Activated naive CD4-positive, alpha-beta T cell (primary cell): ENCODE results near the gene RABGGTB.
"Not testable (repeated sequence)": the region's sequence is repeated elsewhere in the genome, so short reads cannot be mapped to it uniquely, and the experiment has no call there.

Experiments used
- DNase-seq, 4 experiments: peaks; one replicate each; lab custom pipeline; 2025; lab: John Stamatoyannopoulos, UW

RABGGTB gene

DNA sequence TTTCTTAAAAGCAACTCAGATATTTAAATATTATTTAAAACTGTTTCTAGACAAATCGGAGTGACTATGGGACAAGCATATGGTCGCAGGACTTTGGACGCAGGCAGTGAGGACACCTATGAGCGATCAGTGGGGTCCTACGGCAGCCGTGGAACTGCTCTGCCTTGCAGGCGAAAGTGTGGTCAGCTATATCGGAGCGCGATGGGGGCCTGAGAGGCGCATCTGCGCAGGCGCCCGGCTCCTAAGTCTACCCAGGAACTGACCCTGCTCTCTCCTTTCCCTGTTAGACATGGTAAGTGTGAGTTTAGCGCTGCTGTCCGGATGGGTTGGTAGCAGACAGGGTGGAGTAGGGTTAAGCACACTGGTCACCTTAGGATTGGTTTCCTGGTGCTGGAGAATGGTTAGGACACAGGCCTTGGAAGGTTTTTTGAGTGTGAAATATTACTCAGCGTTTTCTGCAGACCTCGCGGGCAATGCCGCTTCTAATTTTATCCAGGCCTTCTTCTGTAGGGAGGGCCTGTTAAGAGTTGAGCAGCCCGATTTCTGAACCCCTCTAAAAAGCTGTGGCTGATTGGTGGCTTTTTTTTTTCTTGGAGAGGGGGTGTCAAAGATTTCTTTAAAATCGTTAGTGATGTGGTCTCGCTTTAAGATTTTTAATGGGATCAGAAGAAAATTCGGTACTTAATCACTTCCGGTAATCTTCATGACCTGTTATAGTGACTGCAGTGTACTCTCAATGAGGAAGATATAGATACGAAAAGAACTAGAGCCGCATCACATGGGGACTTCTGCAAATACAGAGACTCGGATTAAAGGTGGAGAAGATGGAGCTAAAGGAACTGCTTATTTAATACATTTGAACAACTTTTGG, at the start of gene RABGGTB:
Gene RABGGTB, plus strand, starts transcription at position 274 of the 871 bp plus-strand sequence. Its CDS starts 16 bp downstream, at position 290.
- DNase-seq = peak; percentile 73 to 88 (median 84)

DNA sequence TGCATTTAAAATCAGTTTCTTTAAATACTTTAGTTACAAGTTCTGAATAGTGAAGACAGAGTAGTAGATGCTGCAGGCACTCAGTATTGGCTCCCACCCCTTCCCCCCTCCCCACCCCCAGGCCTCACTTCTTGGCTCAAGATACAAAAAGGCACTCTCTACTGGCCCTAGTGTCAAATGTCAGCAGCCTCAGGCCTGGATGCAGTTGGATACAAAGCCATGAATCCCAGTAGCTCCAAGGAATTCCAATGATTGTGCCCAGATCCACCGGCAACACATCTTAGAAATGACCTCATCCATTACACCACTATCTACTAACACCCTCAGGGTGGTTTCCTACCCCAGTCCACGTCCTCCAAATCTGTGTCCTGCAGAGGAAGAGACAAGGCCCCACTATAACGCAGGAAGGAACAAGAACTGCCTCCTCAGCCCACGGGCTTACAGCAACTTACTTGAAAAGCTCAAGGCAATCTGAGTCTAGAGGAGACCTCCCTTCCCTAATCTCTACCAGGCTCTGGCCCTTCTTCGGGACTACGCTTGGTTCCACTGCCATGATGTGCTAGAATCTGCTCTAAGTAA, 43.9 kb upstream of the RABGGTB start:
- DNase-seq = no peak

DNA sequence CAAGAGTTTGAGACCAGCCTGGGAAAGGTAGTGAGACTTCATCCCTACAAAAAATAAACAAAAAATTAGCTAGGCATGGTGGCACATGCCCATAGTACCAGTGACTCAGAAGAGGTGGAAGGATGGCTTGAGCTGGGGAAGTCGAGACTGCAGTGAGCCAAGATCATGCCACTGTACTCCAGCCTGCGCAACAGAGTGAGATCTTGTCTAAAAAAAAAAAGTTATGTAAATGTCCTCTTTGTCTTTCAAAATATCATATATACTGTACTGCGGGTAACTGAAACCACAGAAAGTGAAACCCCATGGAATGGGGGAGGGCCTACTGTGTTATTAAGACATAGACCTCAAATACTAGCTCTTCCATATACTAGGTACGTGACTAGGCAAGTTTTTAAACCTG, 40.8 kb upstream of the RABGGTB start:
- no peak for DNase-seq

DNA sequence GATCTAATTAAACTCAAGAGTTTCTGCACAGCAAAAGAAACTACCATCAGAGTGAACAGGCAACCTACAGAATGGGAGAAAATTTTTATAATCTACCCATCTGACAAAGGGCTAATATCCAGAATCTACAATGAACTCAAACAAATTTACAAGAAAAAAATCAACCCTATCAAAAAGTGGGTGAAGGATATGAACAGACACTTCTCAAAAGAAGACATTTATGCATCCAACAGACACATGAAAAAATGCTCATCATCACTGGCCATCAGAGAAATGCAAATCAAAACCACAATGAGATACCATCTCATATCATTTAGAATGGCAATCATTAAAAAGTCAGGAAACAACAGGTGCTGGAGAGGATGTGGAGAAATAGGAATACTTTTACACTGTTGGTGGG, 28.8 kb upstream of the RABGGTB start:
- not testable (repeated sequence) for DNase-seq

DNA sequence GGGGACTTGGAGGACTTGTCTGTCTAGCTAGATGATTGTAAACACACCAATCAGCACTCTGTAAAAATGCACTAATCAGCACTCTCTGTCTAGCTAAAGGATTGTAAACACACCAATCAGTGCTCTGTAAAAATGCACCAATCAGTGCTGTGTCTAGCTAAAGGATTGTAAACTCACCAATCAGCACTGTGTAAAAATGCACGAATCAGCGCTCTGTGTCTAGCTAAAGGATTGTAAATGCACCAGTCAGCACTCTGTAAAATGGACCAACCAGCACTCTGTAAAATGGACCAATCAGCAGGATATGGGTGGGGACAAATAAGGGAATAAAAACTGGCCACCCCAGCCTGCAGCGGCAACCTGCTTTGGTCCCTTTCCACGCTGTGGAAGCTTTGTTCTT, 27.5 kb upstream of the RABGGTB start:
- not testable (repeated sequence) for DNase-seq

DNA sequence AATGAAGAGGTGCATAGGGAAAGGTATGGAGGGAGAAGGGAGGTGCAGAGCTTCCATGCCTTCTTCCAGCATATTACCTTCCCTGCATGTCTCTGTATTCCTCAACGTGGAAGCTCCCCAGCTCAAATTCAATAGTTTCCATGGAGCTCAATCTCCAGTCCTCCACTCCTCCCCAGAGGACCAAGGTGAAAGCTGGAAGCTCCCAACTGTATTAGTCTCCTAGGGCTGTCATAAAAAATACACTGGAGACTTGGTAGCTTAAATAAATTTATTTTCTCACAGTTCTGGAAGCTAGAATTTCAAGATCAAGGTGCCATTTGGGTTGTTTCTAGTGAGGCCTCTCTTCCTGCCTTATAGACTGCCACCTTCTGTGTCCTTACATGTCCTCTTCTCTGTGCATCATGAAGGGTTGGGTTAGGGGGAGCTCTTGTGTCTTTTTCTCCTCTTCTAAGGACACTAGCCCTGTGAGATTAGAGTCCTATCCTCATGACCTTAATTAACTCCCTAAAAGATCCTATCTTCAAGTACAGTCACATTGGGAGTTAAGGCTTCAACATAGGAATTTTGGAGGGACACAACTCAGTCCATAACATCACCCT, 21.9 kb upstream of the RABGGTB start:
- no peak for DNase-seq

DNA sequence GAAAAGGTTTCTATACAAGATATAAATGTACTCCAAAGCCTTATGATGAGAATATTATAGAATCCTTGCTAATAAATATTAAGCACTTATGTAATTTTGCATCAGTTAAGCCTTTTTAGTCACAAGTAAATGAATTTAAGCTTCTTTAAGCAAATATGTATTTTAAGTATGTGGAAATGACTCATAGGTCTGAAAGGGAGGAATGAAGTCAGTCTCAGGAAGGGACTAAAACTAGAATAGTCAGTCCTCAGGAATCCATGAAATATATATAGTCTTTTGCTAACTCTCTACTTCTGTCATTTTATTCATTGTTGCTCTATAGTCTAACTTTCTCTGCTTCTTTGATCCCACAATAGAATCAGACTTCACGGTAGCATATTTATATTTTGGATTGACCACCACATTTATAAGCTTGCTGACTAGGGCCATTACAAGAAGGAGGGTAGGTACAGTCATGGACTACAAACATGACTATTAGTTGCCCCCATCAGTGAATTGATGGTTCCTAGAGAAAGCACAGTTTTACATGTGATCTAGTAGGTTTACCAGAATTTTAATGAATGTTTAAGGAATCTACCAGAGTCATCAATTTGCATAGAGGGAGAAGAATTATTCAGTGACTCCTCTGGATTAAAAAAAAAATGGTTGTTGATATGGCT, 20.2 kb upstream of the RABGGTB start:
- DNase-seq = no peak

DNA sequence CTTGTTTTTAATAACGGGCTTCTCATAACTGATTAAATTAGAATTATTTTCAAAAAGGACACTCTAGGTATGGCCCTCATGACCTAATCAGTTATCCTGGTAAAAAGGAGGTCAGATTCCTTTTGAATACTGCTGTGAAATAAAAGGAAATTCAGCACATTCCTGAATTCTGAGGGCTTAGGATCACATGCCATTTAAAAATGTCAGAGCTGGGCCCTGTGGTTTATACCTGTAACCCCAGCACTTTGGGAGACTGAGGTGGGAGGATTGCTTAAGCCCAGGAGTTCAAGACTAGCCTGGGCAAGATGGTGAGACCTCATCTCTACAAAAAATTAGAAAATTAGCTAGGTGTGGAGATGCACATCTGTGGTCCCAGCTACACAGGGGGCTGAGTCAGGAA, 18.0 kb upstream of the RABGGTB start:
- DNase-seq = no peak

DNA sequence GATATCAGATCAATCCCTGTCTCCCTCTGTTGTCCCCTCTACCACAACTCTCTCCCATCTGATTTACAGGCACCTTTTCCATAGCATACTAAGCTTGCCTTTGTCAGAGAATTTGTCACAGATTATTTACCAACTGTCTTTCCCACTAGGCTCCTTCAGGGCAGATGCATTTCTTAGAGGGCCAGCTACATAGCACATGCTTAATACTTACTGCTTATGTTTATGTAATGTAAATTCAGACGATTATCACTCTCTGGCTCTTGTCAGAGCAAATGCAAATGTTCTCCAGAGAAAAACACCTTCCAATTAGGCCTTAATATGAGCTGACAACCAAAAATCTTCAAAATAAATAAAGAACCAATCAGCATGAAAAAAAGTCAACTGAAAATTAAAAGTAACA, 15.3 kb upstream of the RABGGTB start:
- no peak for DNase-seq

DNA sequence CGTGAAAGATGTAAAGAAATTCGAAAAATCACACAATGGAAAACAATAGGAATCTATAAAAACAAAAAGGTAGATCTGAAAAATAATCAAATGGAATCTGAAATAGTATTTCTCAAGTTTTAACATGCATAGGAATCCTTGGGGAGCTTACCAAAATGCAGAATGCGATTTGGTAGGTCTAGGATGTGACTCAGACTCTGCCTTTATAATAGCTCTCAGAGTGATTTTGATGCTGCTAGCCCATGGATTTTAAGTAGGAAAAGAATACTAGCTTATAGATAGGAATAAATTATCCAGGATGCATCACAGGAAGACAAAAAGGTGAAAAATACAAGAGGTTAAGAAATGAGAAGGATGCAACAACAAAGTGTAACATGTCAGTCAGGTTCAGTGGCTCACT, 14.1 kb upstream of the RABGGTB start:
- DNase-seq = no peak

DNA sequence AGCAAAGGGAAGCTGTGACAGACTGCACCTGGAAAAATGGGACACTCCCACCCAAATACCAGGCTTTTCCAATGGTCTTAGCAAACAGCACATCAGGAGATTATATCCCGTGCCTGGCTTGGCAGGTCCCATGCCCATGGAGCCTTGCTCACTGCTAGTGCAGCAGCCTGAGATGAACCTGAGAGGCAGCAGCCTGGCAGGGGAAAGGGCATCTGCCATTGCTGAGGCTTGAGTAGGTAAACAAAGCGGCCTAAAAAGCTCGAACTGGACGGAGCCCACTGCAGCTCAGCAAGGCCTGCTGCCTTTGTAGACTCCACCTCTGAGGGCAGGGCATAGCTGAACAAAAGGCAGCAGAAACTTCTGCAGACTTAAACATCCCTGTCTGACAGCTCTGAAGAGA, 8.2 kb upstream of the RABGGTB start:
- not testable (repeated sequence) for DNase-seq

DNA sequence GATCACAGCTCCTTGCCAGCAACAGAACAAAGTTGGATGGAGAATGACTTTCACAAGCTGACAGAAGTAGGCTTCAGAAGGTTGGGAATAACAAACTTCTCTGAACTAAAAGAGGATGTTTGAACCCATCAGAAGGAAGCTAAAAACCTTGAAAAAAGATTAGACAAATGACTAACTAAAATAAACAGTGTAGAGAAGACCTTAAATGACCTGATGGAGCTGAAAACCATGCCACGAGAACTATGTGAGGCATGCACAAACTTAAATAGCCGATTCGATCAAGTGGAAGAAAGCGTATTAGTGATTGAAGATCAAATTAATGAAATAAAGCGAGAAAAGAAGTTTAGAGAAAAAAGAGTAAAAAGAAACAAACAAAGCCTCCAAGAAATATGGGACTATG, 7.4 kb upstream of the RABGGTB start:
- DNase-seq = not testable (repeated sequence)

DNA sequence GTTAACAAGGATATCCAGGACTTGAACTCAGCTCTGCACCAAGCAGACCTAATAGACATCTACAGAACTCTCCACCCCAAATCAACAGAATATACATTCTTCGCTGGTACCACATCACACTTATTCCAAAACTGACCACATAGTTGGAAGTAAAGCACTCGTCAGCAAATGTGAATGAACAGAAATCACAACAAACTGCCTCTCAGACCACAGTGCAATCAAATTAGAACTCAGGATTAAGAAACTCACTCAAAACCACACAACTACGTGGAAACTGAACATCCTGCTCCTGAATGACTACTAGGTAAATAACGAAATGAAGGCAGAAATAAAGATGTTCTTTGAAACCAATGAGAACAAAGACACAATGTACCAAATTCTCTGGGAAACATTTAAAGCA, 5.9 kb upstream of the RABGGTB start:
- DNase-seq = not testable (repeated sequence)

DNA sequence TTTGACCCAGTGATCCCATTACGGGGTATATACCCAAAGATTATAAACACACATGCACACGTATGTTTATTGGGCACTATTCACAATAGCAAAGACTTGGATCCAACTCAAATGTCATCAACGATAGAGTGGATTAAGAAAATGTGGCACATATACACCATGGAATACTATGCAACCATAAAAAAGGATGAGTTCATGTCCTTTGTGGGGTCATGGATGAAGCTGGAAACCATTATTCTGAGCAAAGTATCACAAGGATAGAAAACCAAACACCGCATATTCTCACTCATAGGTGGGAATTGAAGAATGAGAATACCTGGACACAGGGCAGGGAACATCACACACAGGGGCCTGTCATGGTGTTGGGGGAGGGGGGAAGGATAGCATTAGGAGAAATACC, 2.1 kb upstream of the RABGGTB start:
- not testable (repeated sequence) for DNase-seq

DNA sequence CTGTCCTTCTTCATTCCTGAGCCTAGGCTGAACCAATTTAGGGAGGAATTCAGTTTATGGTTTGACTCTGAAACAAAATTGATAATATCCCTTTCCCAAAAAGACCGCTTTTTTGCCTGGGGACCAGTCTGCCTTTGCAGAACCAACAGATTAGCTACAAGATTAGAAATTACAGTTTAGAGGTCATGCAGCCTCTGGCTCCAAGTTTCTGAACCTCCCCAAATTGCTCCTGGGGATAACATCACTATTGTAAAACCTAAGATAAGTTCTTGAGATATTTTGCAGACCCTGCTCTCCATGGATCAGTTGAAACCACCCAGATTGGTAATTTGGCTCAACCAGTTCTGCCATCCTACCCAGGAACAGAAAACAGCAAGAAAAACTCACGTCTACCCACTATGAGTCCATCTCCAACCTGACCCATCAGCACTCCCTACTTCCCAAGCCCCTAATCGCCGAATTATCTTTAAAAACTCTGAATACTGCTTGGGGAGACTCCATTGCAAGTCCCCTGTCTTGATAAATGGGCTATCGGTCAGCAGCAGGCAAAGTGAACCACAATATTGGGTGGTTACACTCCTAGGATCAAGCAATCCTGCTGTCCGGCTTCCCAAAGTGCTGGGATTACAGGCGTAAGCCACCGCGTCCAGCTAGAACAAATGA, 605 bp upstream of the RABGGTB start:
- DNase-seq = no peak

DNA sequence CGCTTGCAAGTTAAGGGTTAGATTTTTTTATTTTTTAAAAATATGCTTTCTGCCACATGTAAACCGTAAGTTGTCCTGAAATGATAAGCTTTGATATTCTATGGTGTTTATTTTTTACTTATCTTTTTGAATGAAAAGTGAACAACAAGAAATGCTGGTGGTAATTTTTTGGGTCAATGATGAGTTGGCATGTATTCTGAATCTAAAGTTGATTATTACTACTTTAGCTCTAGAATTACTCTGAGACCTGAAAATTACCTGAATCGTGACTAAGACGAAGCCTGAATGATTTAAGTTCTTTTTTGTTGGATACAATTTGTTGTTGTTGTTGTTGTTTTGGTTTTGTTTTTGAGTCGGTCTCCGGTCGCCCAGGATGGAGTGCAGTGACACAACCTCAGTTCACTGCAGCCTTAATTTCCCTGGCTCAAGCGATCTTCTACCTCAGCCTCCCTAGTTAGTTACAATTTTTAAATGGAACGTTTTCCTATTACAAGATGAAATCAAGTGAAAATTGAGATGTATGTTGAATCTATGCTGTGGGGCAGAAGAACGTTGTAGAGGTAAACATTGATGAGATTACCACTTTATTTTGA, 941 bp downstream of the RABGGTB start:
- no peak for DNase-seq

DNA sequence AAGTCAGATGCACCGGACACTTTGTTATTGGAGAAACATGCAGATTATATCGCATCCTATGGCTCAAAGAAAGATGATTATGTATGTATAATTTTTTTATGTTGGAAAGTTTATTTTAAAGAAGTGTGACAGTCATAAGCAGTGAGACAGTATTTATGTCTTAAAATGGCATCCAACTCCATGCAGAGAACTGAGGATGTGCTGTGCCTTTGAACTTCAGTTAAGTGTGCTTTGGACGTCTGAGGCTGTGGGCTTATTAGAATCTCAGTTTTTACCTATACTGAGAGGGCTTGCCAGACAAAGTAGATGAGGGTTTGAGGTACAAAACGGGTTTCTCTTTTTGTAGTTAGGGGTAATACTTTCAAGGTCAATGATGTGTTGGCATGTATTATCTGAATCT, 1.5 kb downstream of the RABGGTB start:
- DNase-seq = no peak

DNA sequence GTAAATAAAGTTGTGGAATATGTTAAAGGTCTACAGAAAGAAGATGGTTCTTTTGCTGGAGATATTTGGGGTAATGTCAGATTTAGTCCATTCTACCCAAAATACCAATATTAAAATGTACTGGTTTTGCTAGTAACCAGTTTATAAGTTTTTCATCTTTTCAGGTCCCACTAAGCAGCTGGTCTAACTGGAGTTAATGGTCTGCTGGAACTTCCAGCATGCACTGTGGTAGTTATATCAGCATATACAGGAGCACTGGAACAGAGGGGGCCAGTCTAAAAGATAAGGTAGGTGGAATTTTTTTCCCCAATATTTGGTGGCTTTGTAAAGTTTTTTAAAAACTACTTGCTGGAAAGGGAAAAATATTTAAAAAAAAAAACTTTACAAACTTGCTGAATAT, 3.9 kb downstream of the RABGGTB start:
- no peak for DNase-seq

DNA sequence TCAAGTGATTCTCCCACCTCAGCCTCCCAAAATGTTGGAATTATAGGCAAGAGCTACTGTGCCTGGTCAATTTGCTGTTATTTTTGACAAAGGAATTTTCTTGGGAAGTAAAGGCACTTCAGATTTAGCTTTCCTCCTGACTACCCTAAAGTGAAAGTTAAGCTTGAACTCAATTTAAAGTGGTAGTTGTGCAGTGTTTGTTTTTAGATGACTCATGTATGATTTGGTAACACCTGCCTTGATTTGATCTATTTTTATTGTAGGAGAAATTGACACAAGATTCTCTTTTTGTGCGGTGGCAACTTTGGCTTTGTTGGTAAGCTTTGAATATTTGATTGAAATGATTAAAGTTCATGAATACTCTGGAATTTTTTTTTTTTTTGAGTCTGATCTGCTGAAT, 5.0 kb downstream of the RABGGTB start:
- DNase-seq = no peak

DNA sequence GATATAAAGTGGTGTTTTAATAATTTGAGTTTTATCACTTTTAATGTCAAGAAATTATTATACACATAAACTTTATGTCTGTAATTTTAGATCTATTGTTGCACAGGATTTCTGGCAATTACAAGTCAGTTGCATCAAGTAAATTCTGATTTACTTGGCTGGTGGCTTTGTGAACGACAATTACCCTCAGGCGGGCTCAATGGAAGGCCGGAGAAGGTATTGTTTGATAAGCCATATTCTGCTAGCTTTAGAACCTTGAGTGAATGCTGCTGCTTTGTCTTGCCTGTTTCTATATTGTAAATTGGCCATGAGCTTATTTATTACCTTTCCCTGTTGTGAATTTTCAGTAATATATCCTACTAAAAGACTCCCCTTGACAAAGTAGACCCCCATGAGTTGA, 6.0 kb downstream of the RABGGTB start:
- no peak for DNase-seq

DNA sequence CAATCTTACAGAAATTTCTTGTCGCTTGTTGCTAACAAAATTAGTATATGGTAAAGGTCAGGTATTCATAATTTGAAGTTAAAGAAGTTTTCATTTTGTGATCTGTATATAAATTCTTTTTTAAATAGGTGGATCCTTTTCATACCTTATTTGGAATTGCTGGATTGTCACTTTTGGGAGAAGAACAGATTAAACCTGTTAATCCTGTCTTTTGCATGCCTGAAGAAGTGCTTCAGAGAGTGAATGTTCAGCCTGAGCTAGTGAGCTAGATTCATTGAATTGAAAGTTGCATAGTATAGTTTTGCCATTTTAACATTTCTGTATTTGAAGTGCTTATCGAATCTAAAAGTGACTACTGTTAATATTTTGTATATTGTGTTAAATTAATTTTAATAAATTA, 8.3 kb downstream of the RABGGTB start:
- DNase-seq = no peak

DNA sequence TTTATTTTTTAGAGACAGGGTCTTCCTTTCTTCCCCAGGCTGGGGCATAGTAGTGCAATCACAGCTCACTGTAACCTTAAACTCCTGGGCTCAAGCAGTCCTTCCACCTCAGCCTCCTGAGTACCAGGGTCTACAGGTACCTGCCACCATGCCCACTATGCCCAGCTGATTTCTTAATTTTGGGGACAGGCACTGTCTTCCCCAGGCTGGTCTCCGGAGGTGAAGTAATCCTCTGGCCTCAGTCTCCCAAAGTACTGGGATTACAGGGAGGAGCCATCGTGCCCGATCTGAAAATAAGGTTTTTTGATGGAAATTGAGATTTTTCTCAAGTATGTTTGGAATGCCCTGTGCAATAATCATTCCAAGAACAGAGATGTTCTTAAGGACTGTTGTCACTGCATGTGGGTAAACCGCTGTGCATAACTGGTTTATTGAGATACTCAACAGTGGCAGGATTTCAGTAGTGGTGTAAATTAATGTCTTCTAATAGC, 9.7 kb downstream of the RABGGTB start:
- DNase-seq = no peak
